Measurements from ENCODE around the gene TMEM179.
"Not testable (repeated sequence)": the region's sequence is repeated elsewhere in the genome, so short reads cannot be mapped to it uniquely, and the experiment has no call there.

TMEM179 gene

GRCh38 chr14:104604458-104605449 is at the start of gene TMEM179:
TMEM179 (minus strand) TSS chr14:104604772; CDS start chr14:104604741, 31 bp downstream.
- H3K27ac ChIP-seq: no peak within 1 kb of the TSS
- no peak for DNase-seq (ENCODE audit: low read depth, low spot score)

GRCh38 chr14:104654119-104654518 is 49.5 kb upstream of the TMEM179 start:
- DNase-seq (ENCODE audit: low read depth, low spot score): no peak
- no peak overlapping the region for H3K27ac ChIP-seq

- DNase-seq (ENCODE audit: low read depth, low spot score): not testable (repeated sequence)
Observed at GRCh38 chr14:104653130-104653920, 48.8 kb upstream of the TMEM179 start.

GRCh38 chr14:104652386-104652785 is 47.8 kb upstream of the TMEM179 start:
- no peak overlapping the region for H3K27ac ChIP-seq
- DNase-seq (ENCODE audit: low read depth, low spot score): no peak

More at GRCh38 chr14:104653130-104653920, 48.8 kb upstream of the TMEM179 start:
- not testable (repeated sequence) for H3K27ac ChIP-seq

GRCh38 chr14:104651876-104652260 is 47.3 kb upstream of the TMEM179 start:
- H3K27ac ChIP-seq: no peak overlapping the region
- DNase-seq (ENCODE audit: low read depth, low spot score): no peak

GRCh38 chr14:104650981-104651875 is 46.7 kb upstream of the TMEM179 start:
- no peak for DNase-seq (ENCODE audit: low read depth, low spot score)
- H3K27ac ChIP-seq: no peak overlapping the region

GRCh38 chr14:104650057-104650980 is 45.7 kb upstream of the TMEM179 start:
- DNase-seq (ENCODE audit: low read depth, low spot score): no peak
- H3K27ac ChIP-seq: no peak overlapping the region

- no peak for DNase-seq (ENCODE audit: low read depth, low spot score)
- H3K27ac ChIP-seq: no peak overlapping the region
Observed at GRCh38 chr14:104647467-104648043, 43.0 kb upstream of the TMEM179 start.

- no peak overlapping the region for H3K27ac ChIP-seq
- DNase-seq (ENCODE audit: low read depth, low spot score): no peak
Observed at GRCh38 chr14:104644656-104645378, 40.2 kb upstream of the TMEM179 start.

- H3K27ac ChIP-seq: no peak overlapping the region
- no peak for DNase-seq (ENCODE audit: low read depth, low spot score)
Observed at GRCh38 chr14:104644091-104644635, 39.6 kb upstream of the TMEM179 start.

GRCh38 chr14:104643306-104643705 is 38.7 kb upstream of the TMEM179 start:
- no peak for DNase-seq (ENCODE audit: low read depth, low spot score)
- no peak overlapping the region for H3K27ac ChIP-seq

- no peak overlapping the region for H3K27ac ChIP-seq
Observed at GRCh38 chr14:104642540-104642868, 37.9 kb upstream of the TMEM179 start.

GRCh38 chr14:104641753-104642539 is 37.4 kb upstream of the TMEM179 start:
- DNase-seq (ENCODE audit: low read depth, low spot score): no peak
- no peak overlapping the region for H3K27ac ChIP-seq

More at GRCh38 chr14:104642540-104642868, 37.9 kb upstream of the TMEM179 start:
- DNase-seq (ENCODE audit: low read depth, low spot score): no peak

- DNase-seq (ENCODE audit: low read depth, low spot score): no peak
- no peak overlapping the region for H3K27ac ChIP-seq
Observed at GRCh38 chr14:104640681-104641080, 36.1 kb upstream of the TMEM179 start.

GRCh38 chr14:104639885-104640548 is 35.4 kb upstream of the TMEM179 start:
- H3K27ac ChIP-seq: no peak overlapping the region
- no peak for DNase-seq (ENCODE audit: low read depth, low spot score)

GRCh38 chr14:104639471-104639870 is 34.9 kb upstream of the TMEM179 start:
- H3K27ac ChIP-seq: no peak overlapping the region
- no peak for DNase-seq (ENCODE audit: low read depth, low spot score)

Data from epithelial cell of prostate (primary cell).